Gastrocnemius medialis (tissue), 4 donors: Measurements from ENCODE around the gene SND1.

Experiments used
- CTCF ChIP-seq, 5 experiments: fragments of 450-650 bp in 3 of 5; fragments of 200-600 bp in 2 of 5; sonication (generic) in 2 of 5; IDR thresholded peaks in 4 of 5; conservative IDR thresholded peaks in 1 of 5; 1 replicate in 4 of 5; 2 replicates in 1 of 5; pipeline ENCODE4 v1.5.1; 2016 to 2019; ENCODE audit warnings: antibody characterized with exemption in 5 of 5, mild to moderate bottlenecking in 3 of 5, moderate library complexity in 3 of 5
- POLR2A ChIP-seq, 2 donors: fragments of 450-650 bp; IDR thresholded peaks; one replicate each; pipeline ENCODE4 v1.6.1; 2017; ENCODE audit warnings: antibody characterized with exemption in 2 of 2, mild to moderate bottlenecking in 2 of 2, moderate library complexity in 2 of 2

GRCh38 chr7:127655720-127656119 lies 3.7 kb downstream of the SND1 start:
- TF ChIP-seq CTCF (IDR thresholded peaks at IDR 0.05 in 4 of 5, conservative IDR thresholded peaks at IDR 0.05 in 1 of 5) (no peak), POLR2A (IDR thresholded peaks at IDR 0.05) (no peak)
